ENCODE measurements around the gene ILK.

DNA sequence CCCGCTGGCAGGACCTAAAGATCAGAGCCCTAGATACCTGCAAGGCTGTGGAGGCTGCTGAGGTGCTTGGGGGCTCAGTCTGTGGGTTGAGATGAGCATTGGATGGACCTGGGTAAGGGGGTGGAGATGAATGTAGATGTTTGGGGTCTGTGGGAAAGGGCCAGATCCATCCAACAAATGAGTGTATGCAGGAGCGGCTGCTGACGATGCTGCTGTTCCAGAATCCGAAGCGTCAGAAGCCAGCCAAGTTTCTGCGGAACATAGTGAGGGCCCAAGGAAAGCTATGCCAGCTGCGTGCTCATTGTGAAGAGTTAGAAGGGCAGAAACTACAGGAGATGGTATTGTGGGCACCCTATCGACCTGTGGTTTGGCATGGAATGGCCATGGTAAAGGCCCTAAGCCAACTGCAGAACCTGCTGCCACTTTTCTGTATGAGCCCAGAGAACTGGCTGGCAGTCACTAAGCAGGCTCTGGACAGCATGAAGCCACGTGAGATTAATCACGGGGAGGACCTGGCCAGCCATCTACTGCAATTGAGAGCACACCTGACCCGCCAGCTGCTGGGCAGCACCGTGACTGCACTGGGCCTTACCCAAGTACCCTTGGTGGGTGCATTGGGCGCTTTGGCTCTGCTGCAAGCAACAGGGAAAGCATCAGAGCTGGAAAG, 36.7 kb upstream of the ILK start:
- TF ChIP-seq, protein P1, sequence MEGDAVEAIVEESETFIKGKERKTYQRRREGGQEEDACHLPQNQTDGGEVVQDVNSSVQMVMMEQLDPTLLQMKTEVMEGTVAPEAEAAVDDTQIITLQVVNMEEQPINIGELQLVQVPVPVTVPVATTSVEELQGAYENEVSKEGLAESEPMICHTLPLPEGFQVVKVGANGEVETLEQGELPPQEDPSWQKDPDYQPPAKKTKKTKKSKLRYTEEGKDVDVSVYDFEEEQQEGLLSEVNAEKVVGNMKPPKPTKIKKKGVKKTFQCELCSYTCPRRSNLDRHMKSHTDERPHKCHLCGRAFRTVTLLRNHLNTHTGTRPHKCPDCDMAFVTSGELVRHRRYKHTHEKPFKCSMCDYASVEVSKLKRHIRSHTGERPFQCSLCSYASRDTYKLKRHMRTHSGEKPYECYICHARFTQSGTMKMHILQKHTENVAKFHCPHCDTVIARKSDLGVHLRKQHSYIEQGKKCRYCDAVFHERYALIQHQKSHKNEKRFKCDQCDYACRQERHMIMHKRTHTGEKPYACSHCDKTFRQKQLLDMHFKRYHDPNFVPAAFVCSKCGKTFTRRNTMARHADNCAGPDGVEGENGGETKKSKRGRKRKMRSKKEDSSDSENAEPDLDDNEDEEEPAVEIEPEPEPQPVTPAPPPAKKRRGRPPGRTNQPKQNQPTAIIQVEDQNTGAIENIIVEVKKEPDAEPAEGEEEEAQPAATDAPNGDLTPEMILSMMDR (IDR thresholded peaks at IDR 0.05; ENCODE audit: poor library complexity), result no peak
- no peak for TF ChIP-seq EZH2 (IDR thresholded peaks at IDR 0.05; ENCODE audit: borderline replicate concordance)
